ENCODE results near the gene CAMTA1. TPM values are rescaled to one million over a fixed set of nuclear protein-coding genes. Genes with fewer than 3 reads are reported as not detected.

Gene CAMTA1
- total and polyA plus RNA-seq, 2 experiments from 2014 or later: 89.0 to 145 TPM

- Histone ChIP-seq H4K20me1 (ENCODE audit: insufficient read depth, poor library complexity, severe bottlenecking) (no peaks in the 10 kb centered on the region), H3K27ac (no peak overlapping the region), H3K4me3 (no peak overlapping the region), H3K79me2 (no peaks in the 10 kb centered on the region), H3K4me2 (no peak overlapping the region), H3K4me1 (ENCODE audit: insufficient read depth) (no peaks in the 10 kb centered on the region), H2AFZ (no peak overlapping the region), H3K27me3 (no peaks in the 10 kb centered on the region), H3K9me3 (ENCODE audit: low read depth) (no peaks in the 10 kb centered on the region), H3K9me2 (replicated peaks; ENCODE audit: insufficient read depth) (no peaks in the 10 kb centered on the region), H3K36me3 (replicated peaks; ENCODE audit: insufficient read depth, low read depth) (no peaks in the 10 kb centered on the region)
- no peak for DNase-seq (ENCODE audit: low spot score)
- WGBS (ENCODE audit: low lambda C conversion rate, missing lambda C conversion rate): 83% methylated on average over 20 of the region's 20 CpGs
- TF ChIP-seq EZH2 (IDR thresholded peaks at IDR 0.05; ENCODE audit: borderline replicate concordance): no peak
- no peak for TF ChIP-seq CTCF (IDR thresholded peaks at IDR 0.05; ENCODE audit: poor library complexity)
- no peak for TF ChIP-seq EZH2phosphoT487 (IDR thresholded peaks at IDR 0.05; ENCODE audit: low read depth, severe bottlenecking, unreplicated experiment)
Observed at GRCh38 chr1:7436056-7437005, 651.1 kb downstream of the CAMTA1 start.

GRCh38 chr1:7437036-7437435, 651.8 kb downstream of the CAMTA1 start:
- Histone ChIP-seq H3K4me1 (ENCODE audit: insufficient read depth) (no peaks in the 10 kb centered on the region), H3K27me3 (no peaks in the 10 kb centered on the region), H3K9me3 (ENCODE audit: low read depth) (no peaks in the 10 kb centered on the region), H3K79me2 (no peaks in the 10 kb centered on the region), H3K36me3 (replicated peaks; ENCODE audit: insufficient read depth, low read depth) (no peaks in the 10 kb centered on the region), H3K4me2 (no peak overlapping the region), H3K4me3 (no peak overlapping the region), H4K20me1 (ENCODE audit: insufficient read depth, poor library complexity, severe bottlenecking) (no peaks in the 10 kb centered on the region), H2AFZ (no peak overlapping the region), H3K9me2 (replicated peaks; ENCODE audit: insufficient read depth) (no peaks in the 10 kb centered on the region), H3K27ac (no peak overlapping the region)
- 79% methylated on average over 9 of the region's 9 CpGs for WGBS (ENCODE audit: low lambda C conversion rate, missing lambda C conversion rate)
- TF ChIP-seq CTCF (IDR thresholded peaks at IDR 0.05; ENCODE audit: poor library complexity): no peak
- no peak for TF ChIP-seq EZH2 (IDR thresholded peaks at IDR 0.05; ENCODE audit: borderline replicate concordance)
- no peak for TF ChIP-seq EZH2phosphoT487 (IDR thresholded peaks at IDR 0.05; ENCODE audit: low read depth, severe bottlenecking, unreplicated experiment)
- no peak for DNase-seq (ENCODE audit: low spot score)

- Histone ChIP-seq H3K4me1 (ENCODE audit: insufficient read depth) (no peaks in the 10 kb centered on the region), H3K4me3 (no peak overlapping the region), H3K9me3 (ENCODE audit: low read depth) (no peaks in the 10 kb centered on the region), H3K27ac (no peak overlapping the region), H4K20me1 (ENCODE audit: insufficient read depth, poor library complexity, severe bottlenecking) (no peaks in the 10 kb centered on the region), H3K79me2 (no peaks in the 10 kb centered on the region), H3K4me2 (no peak overlapping the region), H3K9me2 (replicated peaks; ENCODE audit: insufficient read depth) (no peaks in the 10 kb centered on the region), H3K36me3 (replicated peaks; ENCODE audit: insufficient read depth, low read depth) (no peaks in the 10 kb centered on the region), H2AFZ (no peak overlapping the region), H3K27me3 (no peaks in the 10 kb centered on the region)
- 94% methylated on average over 21 of the region's 21 CpGs for WGBS (ENCODE audit: low lambda C conversion rate, missing lambda C conversion rate)
- no peak for DNase-seq (ENCODE audit: low spot score)
- TF ChIP-seq CTCF (IDR thresholded peaks at IDR 0.05; ENCODE audit: poor library complexity): no peak
- no peak for TF ChIP-seq EZH2phosphoT487 (IDR thresholded peaks at IDR 0.05; ENCODE audit: low read depth, severe bottlenecking, unreplicated experiment)
- TF ChIP-seq EZH2 (IDR thresholded peaks at IDR 0.05; ENCODE audit: borderline replicate concordance): no peak
Observed at GRCh38 chr1:7437608-7438395, 652.5 kb downstream of the CAMTA1 start.

All from hepatocyte (in vitro differentiated cells).